ENCODE results near the gene ABCC4.

ABCC4 gene

GRCh38 chr13:95317039-95317989 is 16.1 kb upstream of the ABCC4 start:
- no peak for TF ChIP-seq CTCF (IDR thresholded peaks at IDR 0.05; ENCODE audit: extremely low read depth, missing control alignments)
- no peak for DNase-seq (ENCODE audit: low spot score)

GRCh38 chr13:95315752-95316151 is 14.5 kb upstream of the ABCC4 start:
- no peak for TF ChIP-seq CTCF (IDR thresholded peaks at IDR 0.05; ENCODE audit: extremely low read depth, missing control alignments)

GRCh38 chr13:95307507-95307906 is 6.3 kb upstream of the ABCC4 start:
- TF ChIP-seq CTCF (IDR thresholded peaks at IDR 0.05; ENCODE audit: extremely low read depth, missing control alignments), result no peak
- DNase-seq (ENCODE audit: low spot score), result no peak

More at GRCh38 chr13:95315752-95316151, 14.5 kb upstream of the ABCC4 start:
- no peak for DNase-seq (ENCODE audit: low spot score)

- no peak for DNase-seq (ENCODE audit: low spot score)
- no peak for TF ChIP-seq CTCF (IDR thresholded peaks at IDR 0.05; ENCODE audit: extremely low read depth, missing control alignments)
Measured at GRCh38 chr13:95304453-95304852, 3.2 kb upstream of the ABCC4 start.

- DNase-seq (ENCODE audit: low spot score), result no peak
- no peak for TF ChIP-seq CTCF (IDR thresholded peaks at IDR 0.05; ENCODE audit: extremely low read depth, missing control alignments)
Measured at GRCh38 chr13:95301968-95302393, 730 bp upstream of the ABCC4 start.

- DNase-seq (ENCODE audit: low spot score), result peak; percentile 83
- no peak for TF ChIP-seq CTCF (IDR thresholded peaks at IDR 0.05; ENCODE audit: extremely low read depth, missing control alignments)
Measured at GRCh38 chr13:95300625-95301182, 547 bp downstream of the ABCC4 start.

GRCh38 chr13:95298971-95299621 is 2.2 kb downstream of the ABCC4 start:
- TF ChIP-seq CTCF (IDR thresholded peaks at IDR 0.05; ENCODE audit: extremely low read depth, missing control alignments), result no peak
- no peak for DNase-seq (ENCODE audit: low spot score)

All from GM20000 (cell line).